Measurements from ENCODE around the gene TACC2. TPM values are rescaled to one million over a fixed set of nuclear protein-coding genes. Genes with fewer than 3 reads are reported as not detected.

Gene TACC2
- total and polyA plus RNA-seq, 8 donors: 29.0 to 102 (median 52.9) TPM

GRCh38 chr10:122197611-122198222 is 208.8 kb downstream of the TACC2 start:
- TF ChIP-seq POLR2AphosphoS5 (IDR thresholded peaks at IDR 0.05) (no peak), EP300 (IDR thresholded peaks at IDR 0.05) (no peak), CTCF (IDR thresholded peaks at IDR 0.05) (no peak), POLR2A (IDR thresholded peaks at IDR 0.05) (no peak)
- peaks cover 0 to 7% (median 2%) of the 10 kb centered on the region in 4 donors for H3K4me1 ChIP-seq
- peaks cover 15 to 73% (median 67%) of the 10 kb centered on the region in 4 donors for H3K36me3 ChIP-seq
- DNase-seq: no peak
- H3K4me3 ChIP-seq: no peak overlapping the region
- WGBS, 5 donors: 82 to 84% (median 84%) methylated on average over 13 of the region's 13 CpGs
- no peaks in the 10 kb centered on the region for H3K9me3 ChIP-seq
- H3K27me3 ChIP-seq: no peaks in the 10 kb centered on the region
- H3K27ac ChIP-seq: no peak overlapping the region
- intact Hi-C loops (cut with DNase I; ENCODE audit: low total_unique reads): no loop called here

- peaks cover 15 to 71% (median 67%) of the 10 kb centered on the region in 4 donors for H3K36me3 ChIP-seq
- H3K27ac ChIP-seq: no peak overlapping the region
- intact Hi-C loops (cut with DNase I; ENCODE audit: low total_unique reads): no loop called here
- no peak for DNase-seq
- no peaks in the 10 kb centered on the region for H3K27me3 ChIP-seq
- WGBS, 5 donors: 93 to 97% (median 95%) methylated on average over 12 of the region's 12 CpGs
- TF ChIP-seq CTCF (IDR thresholded peaks at IDR 0.05) (no peak), POLR2AphosphoS5 (IDR thresholded peaks at IDR 0.05) (no peak), POLR2A (IDR thresholded peaks at IDR 0.05) (no peak), EP300 (IDR thresholded peaks at IDR 0.05) (no peak)
- no peaks in the 10 kb centered on the region for H3K9me3 ChIP-seq
- H3K4me1 ChIP-seq: peaks cover 0 to 4% (median 0%) of the 10 kb centered on the region in 4 donors
- no peak overlapping the region for H3K4me3 ChIP-seq
These were observed 209.7 kb downstream of the TACC2 start for GRCh38 chr10:122198631-122199030.

- WGBS, 5 donors: 83 to 88% (median 87%) methylated on average over 6 to 9 of the region's 9 CpGs
- no peaks in the 10 kb centered on the region for H3K27me3 ChIP-seq
These were observed 210.1 kb downstream of the TACC2 start for GRCh38 chr10:122199070-122199469.

GRCh38 chr10:122199689-122200088 is 210.7 kb downstream of the TACC2 start:
- Histone ChIP-seq H3K27ac (no peak overlapping the region), H3K36me3 (peaks cover 15 to 73% (median 71%) of the 10 kb centered on the region in 4 donors)

More at GRCh38 chr10:122199070-122199469, 210.1 kb downstream of the TACC2 start:
- DNase-seq: no peak
- no peak for TF ChIP-seq CTCF (IDR thresholded peaks at IDR 0.05)
- TF ChIP-seq POLR2A (IDR thresholded peaks at IDR 0.05): no peak
- TF ChIP-seq POLR2AphosphoS5 (IDR thresholded peaks at IDR 0.05): no peak
- TF ChIP-seq EP300 (IDR thresholded peaks at IDR 0.05): no peak
- intact Hi-C loops (cut with DNase I; ENCODE audit: low total_unique reads): no loop called here
- peaks cover 0 to 4% (median 0%) of the 10 kb centered on the region in 4 donors for H3K4me1 ChIP-seq
- no peak overlapping the region for H3K4me3 ChIP-seq
- H3K27ac ChIP-seq: no peak overlapping the region
- H3K36me3 ChIP-seq: peaks cover 15 to 71% (median 67%) of the 10 kb centered on the region in 4 donors
- no peaks in the 10 kb centered on the region for H3K9me3 ChIP-seq

More at GRCh38 chr10:122199689-122200088, 210.7 kb downstream of the TACC2 start:
- no peaks in the 10 kb centered on the region for H3K9me3 ChIP-seq
- no peak overlapping the region for H3K4me3 ChIP-seq
- 93 to 99% (median 97%) methylated on average over 6 of the region's 6 CpGs for WGBS, 5 donors
- DNase-seq: no peak
- H3K27me3 ChIP-seq: no peaks in the 10 kb centered on the region
- intact Hi-C loops (cut with DNase I; ENCODE audit: low total_unique reads): no loop called here
- H3K4me1 ChIP-seq: peaks cover 0 to 4% (median 0%) of the 10 kb centered on the region in 4 donors
- TF ChIP-seq CTCF (IDR thresholded peaks at IDR 0.05): no peak
- no peak for TF ChIP-seq POLR2A (IDR thresholded peaks at IDR 0.05)
